Activated CD8-positive, alpha-beta T cell treated with anti-CD3 and anti-CD28 coated beads for 36 hours (primary cell): ENCODE measurements around the gene KLHL25. TPM values are rescaled to one million over a fixed set of nuclear protein-coding genes. Genes with fewer than 3 reads are reported as not detected.

Experiments used
- ATAC-seq: fragments of 200-7000 bp; cut with Tn5 transposase; one replicate; pipeline ENCODE4 v1.10.0; 2021; ENCODE audit warnings: mild to moderate bottlenecking, moderate library complexity
- CTCF ChIA-PET: fragments of 350-600 bp; sonication (Branson Sonifier 250); formaldehyde crosslinking; loops from one replicate; lab custom pipeline; 2021; ENCODE audit warnings: antibody characterized with exemption; lab: Charles Lee
- POLR2A ChIA-PET: fragments of 350-600 bp; sonication (Branson Sonifier 250); formaldehyde crosslinking; loops from one replicate; lab custom pipeline; 2021; ENCODE audit warnings: antibody characterized with exemption; lab: Charles Lee
- DNase-seq: peaks from one replicate; pipeline ENCODE4 v3.0.0-alpha.2; 2020
- H3K27ac Mint-ChIP-seq: one replicate; pipeline ENCODE4 v1.8.0; 2021; ENCODE audit warnings: mild to moderate bottlenecking, mixed read lengths
- H3K27me3 Mint-ChIP-seq: one replicate; pipeline ENCODE4 v1.8.0; 2021; ENCODE audit warnings: mixed read lengths
- H3K36me3 Mint-ChIP-seq: one replicate; pipeline ENCODE4 v1.8.0; 2021; ENCODE audit warnings: low read depth, mixed read lengths
- H3K4me1 Mint-ChIP-seq: one replicate; pipeline ENCODE4 v1.8.0; 2021; ENCODE audit warnings: low read depth, mixed read lengths
- H3K4me3 Mint-ChIP-seq: one replicate; pipeline ENCODE4 v1.8.0; 2021; ENCODE audit warnings: mild to moderate bottlenecking, moderate library complexity, mixed read lengths
- H3K9me3 Mint-ChIP-seq: one replicate; pipeline ENCODE4 v1.8.0; 2021; ENCODE audit warnings: mixed read lengths
- intact Hi-C: fragments of 100-400 bp; cut with micrococcal nuclease; formaldehyde crosslinking; loops from one replicate; pipeline ENCODE4 v1.10.0; 2022
- total RNA-seq, 2 experiments: library from RNA; stranded (reverse); gene quantifications; one replicate each; pipeline ENCODE4 v1.2.3, GENCODE V29; 2021
- TF ChIP-seq, protein P1 (sequence below): fragments of 200-600 bp; IDR thresholded peaks from one replicate; pipeline ENCODE4 v1.8.0; 2022; ENCODE audit warnings: antibody characterized with exemption, mild to moderate bottlenecking

The KLHL25 gene
- total RNA-seq, 2 experiments from 2014 or later, result 2.9 to 3.3 TPM

DNA sequence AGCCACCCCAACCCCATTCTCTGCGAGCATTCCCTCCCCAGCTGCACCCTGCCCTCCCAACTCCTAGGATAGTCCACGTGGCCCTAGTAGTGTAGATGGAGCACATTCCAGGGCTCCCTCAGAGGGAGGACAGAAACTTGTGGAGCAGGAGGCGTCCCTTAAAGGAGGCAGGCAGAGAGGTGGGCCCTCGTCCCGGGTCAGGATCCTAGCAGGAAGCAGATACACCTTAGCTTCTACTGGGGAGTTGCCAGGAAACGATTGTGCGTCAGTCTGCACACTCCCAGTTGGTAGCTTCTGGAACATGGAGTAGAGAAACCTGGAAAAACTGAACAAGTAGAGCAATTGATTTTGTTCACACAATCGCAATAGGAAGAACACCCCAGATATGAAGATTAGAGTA lies 43.9 kb upstream of the KLHL25 start:
- TF ChIP-seq, protein P1, sequence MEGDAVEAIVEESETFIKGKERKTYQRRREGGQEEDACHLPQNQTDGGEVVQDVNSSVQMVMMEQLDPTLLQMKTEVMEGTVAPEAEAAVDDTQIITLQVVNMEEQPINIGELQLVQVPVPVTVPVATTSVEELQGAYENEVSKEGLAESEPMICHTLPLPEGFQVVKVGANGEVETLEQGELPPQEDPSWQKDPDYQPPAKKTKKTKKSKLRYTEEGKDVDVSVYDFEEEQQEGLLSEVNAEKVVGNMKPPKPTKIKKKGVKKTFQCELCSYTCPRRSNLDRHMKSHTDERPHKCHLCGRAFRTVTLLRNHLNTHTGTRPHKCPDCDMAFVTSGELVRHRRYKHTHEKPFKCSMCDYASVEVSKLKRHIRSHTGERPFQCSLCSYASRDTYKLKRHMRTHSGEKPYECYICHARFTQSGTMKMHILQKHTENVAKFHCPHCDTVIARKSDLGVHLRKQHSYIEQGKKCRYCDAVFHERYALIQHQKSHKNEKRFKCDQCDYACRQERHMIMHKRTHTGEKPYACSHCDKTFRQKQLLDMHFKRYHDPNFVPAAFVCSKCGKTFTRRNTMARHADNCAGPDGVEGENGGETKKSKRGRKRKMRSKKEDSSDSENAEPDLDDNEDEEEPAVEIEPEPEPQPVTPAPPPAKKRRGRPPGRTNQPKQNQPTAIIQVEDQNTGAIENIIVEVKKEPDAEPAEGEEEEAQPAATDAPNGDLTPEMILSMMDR, result no peak
- H3K9me3 Mint-ChIP-seq, result no peaks in the 10 kb centered on the region
- peaks cover 3% of the 10 kb centered on the region for H3K27me3 Mint-ChIP-seq
- H3K27ac Mint-ChIP-seq, result no peak overlapping the region
- H3K36me3 Mint-ChIP-seq, result no peaks in the 10 kb centered on the region
- intact Hi-C loops, result no loop called here
- ChIA-PET CTCF (no interaction called here), POLR2A (interaction anchor here (1.1 kb wide), 1 partner anchor 115 kb away, joined by 3 read pairs; no protein-coding TSS in a partner anchor)
- no peak overlapping the region for H3K4me3 Mint-ChIP-seq
- H3K4me1 Mint-ChIP-seq, result no peaks in the 10 kb centered on the region
- ATAC-seq (no peak), DNase-seq (no peak)

DNA sequence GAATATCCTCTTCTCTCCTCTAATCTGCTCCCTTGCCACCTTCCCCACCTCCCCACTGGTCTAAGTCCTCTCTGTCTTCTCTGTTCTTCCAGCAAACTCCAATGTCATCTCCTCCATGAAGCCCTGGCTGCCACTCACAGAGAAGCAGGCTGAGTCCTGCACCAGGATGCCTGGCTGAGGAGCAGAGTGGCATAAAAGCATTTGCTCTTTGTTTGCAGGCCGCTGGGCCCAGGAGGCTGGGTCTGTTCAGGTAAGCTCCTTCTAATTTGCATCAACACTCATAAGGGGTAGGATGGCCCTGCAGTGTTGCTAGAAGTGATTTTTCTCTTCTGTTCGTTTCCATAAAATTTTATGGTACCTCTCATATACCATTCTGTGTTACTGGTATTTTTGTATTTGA lies 43.2 kb upstream of the KLHL25 start:
- DNase-seq (no peak), ATAC-seq (no peak)
- no peaks in the 10 kb centered on the region for H3K4me1 Mint-ChIP-seq
- no peak overlapping the region for H3K4me3 Mint-ChIP-seq
- no peaks in the 10 kb centered on the region for H3K9me3 Mint-ChIP-seq
- ChIA-PET POLR2A (interaction anchor here (1.1 kb wide), 1 partner anchor 114 kb away, joined by 3 read pairs; no protein-coding TSS in a partner anchor), CTCF (interaction anchor here (0.9 kb wide), 1 partner anchor 21 kb away, joined by 3 read pairs; no protein-coding TSS in a partner anchor)
- intact Hi-C loops, result no loop called here
- H3K27ac Mint-ChIP-seq, result no peak overlapping the region
- H3K36me3 Mint-ChIP-seq, result no peaks in the 10 kb centered on the region
- H3K27me3 Mint-ChIP-seq, result peaks cover 3% of the 10 kb centered on the region
- TF ChIP-seq, protein P1, result no peak

DNA sequence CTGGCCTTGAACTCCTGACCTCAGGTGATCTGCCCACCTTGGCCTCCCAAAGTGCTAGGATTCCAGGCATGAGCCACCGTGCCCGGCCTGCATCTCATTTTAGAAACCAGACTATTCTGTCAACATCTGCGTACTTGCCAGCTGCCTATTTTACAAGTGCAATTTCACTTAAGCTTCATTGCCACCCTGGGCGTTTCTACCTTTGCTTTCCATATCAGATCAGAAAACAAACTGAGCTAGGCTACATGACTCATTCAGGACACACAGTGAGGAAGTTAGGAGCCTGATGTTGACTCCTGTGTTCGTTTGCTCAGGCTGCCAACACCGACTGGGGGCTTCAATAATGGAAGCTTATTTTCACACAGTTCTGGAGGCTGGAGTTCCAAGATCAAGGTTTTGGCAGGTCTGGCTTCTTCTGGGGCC lies 42.3 kb upstream of the KLHL25 start:
- Mint-ChIP-seq H3K4me1 (no peaks in the 10 kb centered on the region), H3K27me3 (peaks cover 3% of the 10 kb centered on the region), H3K36me3 (no peaks in the 10 kb centered on the region), H3K9me3 (no peaks in the 10 kb centered on the region), H3K4me3 (no peak overlapping the region), H3K27ac (no peak overlapping the region)
- ATAC-seq (no peak), DNase-seq (no peak)
- TF ChIP-seq, protein P1, result no peak
- ChIA-PET CTCF (interaction anchor here (0.9 to 3.6 kb wide), 3 partner anchors 11 to 107 kb away, joined by 3 to 11 read pairs (median 4); no protein-coding TSS in a partner anchor), POLR2A (no interaction called here)
- intact Hi-C loops, result no loop called here

- ChIA-PET POLR2A (no interaction called here), CTCF (interaction anchor here (3.6 kb wide), 1 partner anchor 104 kb away, joined by 11 read pairs; no protein-coding TSS in a partner anchor)
- H3K9me3 Mint-ChIP-seq, result no peaks in the 10 kb centered on the region
- H3K36me3 Mint-ChIP-seq, result no peaks in the 10 kb centered on the region
- TF ChIP-seq, protein P1, result no peak
- H3K4me1 Mint-ChIP-seq, result no peaks in the 10 kb centered on the region
- intact Hi-C loops, result no loop called here
- DNase-seq (no peak), ATAC-seq (no peak)
- H3K27ac Mint-ChIP-seq, result no peak overlapping the region
- no peak overlapping the region for H3K4me3 Mint-ChIP-seq
- H3K27me3 Mint-ChIP-seq, result peaks cover 2% of the 10 kb centered on the region
Observed at GRCh38 chr15:85834651-85835050, 39.9 kb upstream of the KLHL25 start.

- no peaks in the 10 kb centered on the region for H3K4me1 Mint-ChIP-seq
- H3K27me3 Mint-ChIP-seq, result no peaks in the 10 kb centered on the region
- no peak for ATAC-seq
- no peaks in the 10 kb centered on the region for H3K9me3 Mint-ChIP-seq
- TF ChIP-seq, protein P1, result no peak
- intact Hi-C loops, result no loop called here
- ChIA-PET POLR2A (no interaction called here), CTCF (interaction anchor here (1.1 to 1.6 kb wide), 2 partner anchors 47 to 102 kb away, joined by 3 to 5 read pairs; no protein-coding TSS in a partner anchor)
- H3K4me3 Mint-ChIP-seq, result no peak overlapping the region
- peak; percentile 3 for DNase-seq
- no peaks in the 10 kb centered on the region for H3K36me3 Mint-ChIP-seq
- no peak overlapping the region for H3K27ac Mint-ChIP-seq
Observed at GRCh38 chr15:85832394-85832793, 37.7 kb upstream of the KLHL25 start.
